Measurements from ENCODE around the gene SRPK1.
"Not testable (repeated sequence)": the region's sequence is repeated elsewhere in the genome, so short reads cannot be mapped to it uniquely, and the experiment has no call there.

SRPK1 gene

DNA sequence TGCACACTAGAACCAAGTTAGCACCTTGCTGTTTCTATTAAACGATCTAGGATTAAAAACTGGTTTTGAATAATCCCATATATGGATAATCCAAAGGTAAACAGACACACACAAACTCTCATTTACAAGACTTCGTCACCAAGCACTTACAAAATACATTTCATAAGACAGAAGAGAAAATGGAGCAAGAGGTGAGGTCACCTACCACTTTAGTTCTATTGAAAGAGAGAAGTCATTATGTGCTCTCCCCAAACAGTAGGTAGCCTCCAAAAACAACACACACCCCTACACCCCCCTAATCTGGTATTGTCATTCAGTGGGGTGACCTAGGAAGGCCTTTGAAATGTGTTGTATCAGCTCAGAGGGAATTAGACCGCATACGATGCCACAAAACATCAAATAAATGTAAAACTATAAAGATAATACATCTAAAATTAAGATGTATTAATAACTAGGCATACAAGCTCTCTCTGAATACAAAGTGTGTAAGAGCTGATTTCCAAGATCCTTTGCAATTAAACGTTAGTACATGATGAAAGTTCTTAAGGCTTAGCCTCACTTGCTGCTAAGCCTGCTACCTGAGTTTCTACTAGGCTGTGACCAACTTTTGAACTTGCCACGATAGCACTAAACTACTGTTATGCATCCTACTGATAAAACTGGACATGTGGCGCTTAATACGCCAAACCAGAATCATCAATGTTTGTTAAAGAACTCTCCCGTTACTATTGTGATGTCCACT, 1.6 kb downstream of the SRPK1 start:
- peaks cover 35% of the 10 kb centered on the region for H3K4me1 ChIP-seq
- H3K36me3 ChIP-seq = peaks cover 39% of the 10 kb centered on the region
- no peaks in the 10 kb centered on the region for H3K27me3 ChIP-seq
- no peak for TF ChIP-seq Cebpa-rat (IDR thresholded peaks at IDR 0.05)
- H4K20me1 ChIP-seq = peaks cover 50% of the 10 kb centered on the region
- H3K4me2 ChIP-seq = peak overlapping the region; percentile 80
- H3K9ac ChIP-seq = peak overlapping the region; percentile 89
- peak overlapping the region; percentile 87 for H3K4me3 ChIP-seq
- H3K27ac ChIP-seq = peak overlapping the region; percentile 89
- peaks cover 14% of the 10 kb centered on the region for H3K9me3 ChIP-seq

DNA sequence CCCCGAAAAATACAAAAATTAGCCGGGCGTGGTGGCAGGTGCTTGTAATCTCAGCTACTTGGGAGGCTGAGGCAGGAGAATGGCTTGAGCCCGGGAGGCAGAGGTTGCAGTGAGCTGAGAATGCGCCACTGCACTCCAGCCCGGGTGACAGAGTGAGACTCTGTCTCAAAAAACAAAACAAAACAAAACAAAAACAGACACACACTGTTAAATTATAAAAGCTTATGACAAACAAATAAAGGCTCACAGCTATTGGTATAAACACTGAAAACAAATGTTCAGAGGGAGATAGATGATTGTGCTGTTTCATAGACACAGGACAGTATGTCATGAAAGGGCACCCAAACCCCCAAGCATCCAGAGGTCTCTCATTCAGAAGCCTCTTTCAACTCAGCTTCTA, 4.0 kb downstream of the SRPK1 start:
- H3K4me2 ChIP-seq = peak overlapping the region; percentile 80
- H3K9me3 ChIP-seq = peaks cover 38% of the 10 kb centered on the region
- not testable (repeated sequence) for H3K9ac ChIP-seq, H3K27ac ChIP-seq, H3K27me3 ChIP-seq, H3K4me3 ChIP-seq
- H3K4me1 ChIP-seq = peaks cover 32% of the 10 kb centered on the region
- peaks cover 62% of the 10 kb centered on the region for H3K36me3 ChIP-seq
- H4K20me1 ChIP-seq = peaks cover 50% of the 10 kb centered on the region

DNA sequence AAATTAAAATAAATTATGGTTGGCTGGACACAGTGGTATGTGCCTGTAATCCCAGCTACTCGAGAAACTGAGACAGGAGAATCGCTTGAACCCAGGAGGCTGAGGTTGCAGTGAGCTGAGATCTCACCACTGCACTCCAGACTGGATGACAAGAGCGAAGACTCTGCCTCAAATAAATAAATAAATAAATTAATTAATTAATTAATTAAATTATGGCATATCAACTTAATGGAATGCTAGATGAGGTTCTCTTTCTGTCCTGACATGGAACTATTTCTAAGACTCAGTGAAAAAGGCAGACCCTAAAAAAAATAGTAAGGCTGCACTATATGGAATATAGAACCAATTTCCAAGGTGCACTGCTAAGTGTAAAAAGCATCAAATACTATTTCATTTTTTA, 4.8 kb downstream of the SRPK1 start:
- Histone ChIP-seq H4K20me1 (peaks cover 50% of the 10 kb centered on the region), H3K4me1 (peaks cover 25% of the 10 kb centered on the region), H3K4me2 (no peak overlapping the region), H3K9ac (no peak overlapping the region), H3K36me3 (peaks cover 71% of the 10 kb centered on the region), H3K27ac (no peak overlapping the region), H3K27me3 (no peaks in the 10 kb centered on the region), H3K9me3 (peaks cover 46% of the 10 kb centered on the region), H3K4me3 (no peak overlapping the region)
- TF ChIP-seq Cebpa-rat (IDR thresholded peaks at IDR 0.05) = no peak

DNA sequence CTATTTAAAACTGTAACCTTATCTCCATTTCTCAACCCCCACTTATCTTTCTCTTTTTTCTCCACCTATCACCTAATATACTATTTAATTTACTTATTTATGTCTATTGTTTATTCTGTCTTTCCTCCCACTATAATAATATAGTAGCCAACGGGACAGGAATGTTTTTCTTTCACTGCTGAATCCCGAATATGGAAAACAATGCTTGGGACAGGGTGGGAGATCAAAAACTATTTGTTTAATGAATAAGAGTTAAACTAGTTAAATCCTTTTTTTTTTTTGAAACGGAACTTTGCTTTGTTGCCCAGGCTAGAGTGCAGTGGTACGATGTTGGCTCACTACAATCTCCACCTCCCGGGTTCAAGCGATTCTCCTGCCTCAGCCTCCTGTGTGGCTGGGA, 6.4 kb downstream of the SRPK1 start:
- peaks cover 24% of the 10 kb centered on the region for H3K4me1 ChIP-seq
- H3K9ac ChIP-seq = no peak overlapping the region
- no peak overlapping the region for H3K27ac ChIP-seq
- no peaks in the 10 kb centered on the region for H3K27me3 ChIP-seq
- TF ChIP-seq Cebpa-rat (IDR thresholded peaks at IDR 0.05) = no peak
- peaks cover 41% of the 10 kb centered on the region for H4K20me1 ChIP-seq
- no peak overlapping the region for H3K4me2 ChIP-seq
- H3K4me3 ChIP-seq = no peak overlapping the region
- H3K9me3 ChIP-seq = peaks cover 61% of the 10 kb centered on the region
- peaks cover 86% of the 10 kb centered on the region for H3K36me3 ChIP-seq

DNA sequence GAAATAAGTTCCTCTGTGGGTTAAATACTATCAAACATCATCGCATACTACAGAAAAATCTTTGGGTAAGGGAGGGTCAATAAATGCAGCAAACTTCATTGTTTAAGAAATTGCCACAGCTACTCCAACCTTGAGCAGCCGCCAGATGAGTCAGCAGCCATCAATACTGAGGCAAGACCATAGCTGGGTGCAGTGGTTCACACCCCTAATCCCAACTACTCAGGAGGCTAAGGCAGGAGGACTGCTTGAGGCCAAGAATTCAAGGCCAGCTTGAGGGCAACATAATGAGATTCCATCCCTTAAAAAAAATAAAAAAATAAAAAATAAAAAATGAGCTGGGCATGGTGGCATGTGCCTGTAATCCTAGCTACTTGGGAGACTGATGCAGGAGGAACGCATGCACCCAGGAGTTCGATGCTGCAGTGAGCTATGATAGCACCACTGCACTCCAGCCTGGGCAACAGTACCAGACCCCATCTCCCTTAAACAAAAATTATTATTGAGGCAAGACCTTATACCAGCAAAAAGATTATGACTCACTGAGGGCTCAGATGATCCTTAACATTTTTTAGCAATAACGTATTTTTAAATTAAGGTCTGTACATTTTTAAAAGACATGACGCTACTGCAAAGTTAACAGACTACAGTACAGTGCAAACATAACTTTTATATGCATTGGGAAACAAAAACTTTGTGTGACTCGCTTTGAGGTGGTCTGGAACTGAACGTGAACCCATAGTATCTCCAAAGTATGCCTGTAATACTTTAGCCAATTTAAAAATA, 8.8 kb downstream of the SRPK1 start:
- H3K36me3 ChIP-seq = peaks cover 99% of the 10 kb centered on the region
- H3K27me3 ChIP-seq = no peaks in the 10 kb centered on the region
- peaks cover 82% of the 10 kb centered on the region for H3K9me3 ChIP-seq
- no peak for TF ChIP-seq Cebpa-rat (IDR thresholded peaks at IDR 0.05)
- no peak overlapping the region for H3K9ac ChIP-seq
- H3K4me1 ChIP-seq = no peaks in the 10 kb centered on the region
- H3K4me2 ChIP-seq = no peak overlapping the region
- H3K4me3 ChIP-seq = no peak overlapping the region
- H4K20me1 ChIP-seq = peaks cover 36% of the 10 kb centered on the region
- no peak overlapping the region for H3K27ac ChIP-seq

DNA sequence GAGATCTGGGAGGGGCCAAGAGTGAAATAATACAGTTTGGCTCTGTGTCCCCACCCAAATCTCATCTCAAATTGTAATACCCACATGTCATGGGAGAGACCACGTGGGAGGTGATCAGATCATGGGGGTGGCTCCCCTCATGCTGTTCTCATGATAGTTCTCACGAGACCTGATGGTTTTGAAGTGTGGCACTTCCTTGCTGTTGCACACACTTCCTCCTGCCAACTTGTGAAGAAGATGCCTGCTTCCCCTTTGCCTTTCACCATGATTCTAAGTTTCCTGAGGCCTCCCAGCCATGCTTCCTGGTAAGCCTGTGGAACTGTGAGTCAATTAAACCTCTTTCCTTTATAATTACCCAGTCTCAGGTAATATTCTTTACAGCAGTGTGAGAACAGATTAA, 11.3 kb downstream of the SRPK1 start:
- H3K4me1 ChIP-seq, H3K9ac ChIP-seq, H3K27ac ChIP-seq, H3K27me3 ChIP-seq, H3K4me2 ChIP-seq: not testable (repeated sequence)
- Histone ChIP-seq H3K9me3 (peaks cover 71% of the 10 kb centered on the region), H3K4me3 (peak overlapping the region; percentile 29; the same call in 1 of the 2 replicates), H4K20me1 (peaks cover 44% of the 10 kb centered on the region), H3K36me3 (peaks cover 98% of the 10 kb centered on the region)

DNA sequence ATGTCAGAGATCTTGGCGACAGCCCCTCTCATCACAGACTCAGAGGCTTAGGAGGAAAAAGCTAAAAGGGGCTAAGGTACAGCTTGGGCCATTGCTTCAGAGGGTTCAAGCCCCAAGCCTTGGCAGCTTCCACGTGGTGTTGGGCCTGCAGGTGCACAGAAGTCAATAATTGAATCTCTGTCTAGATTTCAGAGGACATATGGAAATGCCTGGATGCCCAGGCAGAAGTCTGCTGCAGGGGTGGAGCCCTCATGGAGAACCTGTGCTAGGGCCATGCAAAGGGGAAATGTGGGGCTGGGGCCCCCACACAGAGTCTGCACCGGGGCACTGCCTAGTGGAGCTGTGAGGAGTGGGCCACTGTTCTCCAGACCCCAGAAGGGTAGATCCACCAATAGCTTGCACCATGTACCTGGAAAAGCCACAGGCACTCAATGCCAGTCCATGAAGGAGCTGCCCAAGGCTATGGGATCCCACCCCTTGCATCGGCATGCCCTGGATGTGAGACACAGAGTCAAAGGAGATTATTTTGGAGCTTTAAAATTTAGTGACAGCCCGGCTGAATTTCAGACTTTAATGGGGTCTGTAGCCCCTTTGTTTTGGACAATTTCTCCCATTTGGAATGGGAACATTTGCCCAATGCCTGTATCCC, 12.0 kb downstream of the SRPK1 start:
- Histone ChIP-seq H3K36me3 (peaks cover 98% of the 10 kb centered on the region), H4K20me1 (peaks cover 51% of the 10 kb centered on the region), H3K9me3 (peaks cover 64% of the 10 kb centered on the region), H3K4me3 (0 out of 2 replicates have a peak overlapping the region, but pooled peaks have one; percentile 31)
- H3K4me2 ChIP-seq, H3K9ac ChIP-seq, H3K4me1 ChIP-seq, H3K27ac ChIP-seq, H3K27me3 ChIP-seq: not testable (repeated sequence)

DNA sequence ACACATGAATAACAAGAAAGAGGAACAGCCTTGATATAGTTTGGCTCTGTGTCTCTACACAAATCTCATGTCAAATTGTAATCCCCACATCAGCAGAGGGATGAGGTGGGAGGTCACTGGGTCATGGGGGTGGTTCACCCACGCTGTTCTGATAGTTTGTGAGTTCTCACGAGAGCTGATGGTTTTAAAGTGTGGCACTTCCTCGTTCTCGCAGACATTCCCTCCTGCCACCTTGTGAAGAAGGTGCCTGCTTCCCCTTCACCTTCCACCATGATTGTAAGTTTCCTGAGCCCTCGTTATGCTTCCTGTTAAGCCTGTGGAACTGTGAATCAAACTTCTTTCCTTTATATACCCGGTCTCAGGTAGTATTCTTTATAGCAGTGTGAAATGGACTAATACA, 13.1 kb downstream of the SRPK1 start:
- no peak overlapping the region for H3K4me2 ChIP-seq
- peaks cover 53% of the 10 kb centered on the region for H3K9me3 ChIP-seq
- H3K4me3 ChIP-seq = no peak overlapping the region
- no peak overlapping the region for H3K27ac ChIP-seq
- no peaks in the 10 kb centered on the region for H3K4me1 ChIP-seq
- H3K36me3 ChIP-seq = peaks cover 98% of the 10 kb centered on the region
- peaks cover 62% of the 10 kb centered on the region for H4K20me1 ChIP-seq
- no peak for TF ChIP-seq Cebpa-rat (IDR thresholded peaks at IDR 0.05)
- H3K9ac ChIP-seq = no peak overlapping the region
- H3K27me3 ChIP-seq = no peaks in the 10 kb centered on the region

DNA sequence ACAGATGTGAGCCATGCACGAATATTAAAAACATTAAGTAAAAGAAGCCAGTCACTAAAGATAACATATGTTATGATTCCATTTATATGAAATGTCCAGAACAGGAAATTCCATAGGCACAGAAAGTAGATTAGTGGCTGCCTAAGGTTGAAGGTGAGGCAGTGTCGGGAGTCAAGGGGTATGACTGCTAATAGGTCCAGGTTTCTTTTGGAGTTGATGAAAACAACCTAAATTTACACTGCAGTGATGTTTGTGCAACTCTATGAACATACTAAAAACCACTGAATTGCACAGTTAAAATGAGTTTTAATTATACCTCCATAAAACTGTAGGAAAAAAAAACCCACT, 14.4 kb downstream of the SRPK1 start:
- H3K27me3 ChIP-seq = no peaks in the 10 kb centered on the region
- no peak for TF ChIP-seq Cebpa-rat (IDR thresholded peaks at IDR 0.05)
- peaks cover 98% of the 10 kb centered on the region for H3K36me3 ChIP-seq
- no peaks in the 10 kb centered on the region for H3K4me1 ChIP-seq
- H3K4me3 ChIP-seq = no peak overlapping the region
- peaks cover 40% of the 10 kb centered on the region for H3K9me3 ChIP-seq
- H3K9ac ChIP-seq = no peak overlapping the region
- H4K20me1 ChIP-seq = peaks cover 75% of the 10 kb centered on the region
- H3K27ac ChIP-seq = no peak overlapping the region
- H3K4me2 ChIP-seq = no peak overlapping the region

All from BLaER1 (cell line).